HG02588 (cell line): ENCODE measurements around the gene KCNK10.

Experiments
- ATAC-seq: cut with Tn5 transposase; IDR thresholded peaks from one replicate; pipeline ENCODE4 v1.9.1; 2021; ENCODE audit warnings: mild to moderate bottlenecking, moderate library complexity; ENCODE audit not compliant: unreplicated experiment

Gene KCNK10

DNA sequence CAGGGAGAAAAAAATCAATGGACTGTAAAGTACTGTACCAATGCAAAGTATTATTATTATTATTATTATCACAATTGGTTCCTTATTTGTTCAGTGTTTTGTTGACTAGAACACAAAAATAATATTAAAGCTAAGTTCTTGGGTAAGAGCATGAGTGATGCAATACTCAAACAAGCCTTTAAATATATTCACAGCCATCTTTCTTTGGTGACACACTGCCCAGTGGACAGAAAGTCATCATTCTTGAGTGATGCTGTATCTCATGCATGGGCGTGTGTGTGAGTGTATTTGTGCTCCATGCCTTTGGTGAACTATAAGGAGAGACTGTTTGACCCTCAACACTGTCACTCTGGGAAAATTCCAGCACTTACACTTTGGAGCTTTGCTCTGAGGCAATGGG is 93.6 kb downstream of the KCNK10 start:
- ATAC-seq: no peak

DNA sequence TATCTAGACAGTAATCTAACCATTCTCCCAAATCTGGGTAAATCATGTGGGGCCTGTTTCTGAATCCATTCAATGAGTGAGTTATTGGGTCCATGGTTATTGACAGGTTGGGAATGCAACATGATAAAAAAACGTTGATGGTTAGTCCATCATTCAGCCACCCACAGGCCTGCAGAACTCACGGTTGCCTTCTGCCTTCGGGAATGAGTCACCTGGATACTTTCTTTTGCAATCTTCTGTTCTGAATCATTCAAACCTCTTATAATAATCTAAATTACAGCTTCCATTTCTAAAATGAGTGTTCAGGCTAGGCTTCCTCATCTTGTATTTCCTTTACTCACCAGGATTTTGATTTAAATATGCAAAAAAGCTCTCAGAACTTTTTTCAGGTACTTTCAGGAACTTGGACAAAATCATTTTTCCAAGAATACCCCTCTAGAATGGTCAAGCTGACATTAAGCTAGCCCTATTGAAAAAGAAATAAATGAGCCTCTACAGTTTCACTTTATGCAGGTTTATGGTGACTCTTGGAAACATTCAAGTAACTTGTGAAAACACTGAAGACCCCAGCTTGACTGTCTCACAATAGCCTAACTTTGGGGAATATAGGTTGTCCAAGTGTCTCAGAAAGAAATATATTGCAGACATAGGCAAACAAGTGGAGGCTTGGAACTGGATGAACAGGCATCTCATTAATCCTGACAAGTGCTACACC is 94.4 kb downstream of the KCNK10 start:
- no peak for ATAC-seq

DNA sequence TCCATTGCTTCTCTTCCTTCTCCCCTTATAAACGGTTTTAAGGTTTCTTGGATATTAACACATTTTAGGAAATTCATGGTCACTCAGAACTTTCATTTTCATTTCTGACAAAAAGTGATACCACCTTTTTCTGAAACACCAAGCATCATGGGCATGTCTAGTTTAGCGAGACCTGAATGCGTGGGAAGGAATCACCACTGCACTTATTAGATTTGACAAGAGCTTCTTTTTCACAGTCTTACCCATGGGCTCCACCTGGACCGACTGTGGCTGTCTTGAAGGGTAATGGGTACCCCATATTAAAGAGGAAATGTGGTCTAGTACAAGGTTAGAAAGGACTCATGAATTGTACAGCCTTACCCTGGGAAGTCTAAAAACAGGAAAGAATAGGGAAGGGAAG is 95.4 kb downstream of the KCNK10 start:
- ATAC-seq: no peak

DNA sequence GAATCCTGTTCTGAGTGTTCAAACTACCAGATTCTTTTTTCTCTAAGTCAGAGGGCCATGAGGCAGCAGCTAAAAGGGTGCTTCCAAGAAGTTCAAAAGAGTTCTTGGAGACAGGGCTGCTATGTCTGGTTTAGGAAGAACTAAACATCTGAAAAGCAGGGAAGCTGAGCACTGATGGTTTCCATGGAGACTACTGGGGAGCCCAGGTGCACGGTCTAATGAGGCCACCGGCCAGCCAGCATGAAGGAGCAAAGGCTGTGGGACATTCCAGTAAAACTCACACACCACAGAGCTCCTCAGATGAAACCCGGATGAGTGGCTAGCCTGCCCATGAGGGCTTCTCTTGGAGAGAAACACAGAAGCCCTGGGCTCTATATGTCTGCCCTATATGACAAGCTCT is 97.3 kb downstream of the KCNK10 start:
- ATAC-seq: no peak

DNA sequence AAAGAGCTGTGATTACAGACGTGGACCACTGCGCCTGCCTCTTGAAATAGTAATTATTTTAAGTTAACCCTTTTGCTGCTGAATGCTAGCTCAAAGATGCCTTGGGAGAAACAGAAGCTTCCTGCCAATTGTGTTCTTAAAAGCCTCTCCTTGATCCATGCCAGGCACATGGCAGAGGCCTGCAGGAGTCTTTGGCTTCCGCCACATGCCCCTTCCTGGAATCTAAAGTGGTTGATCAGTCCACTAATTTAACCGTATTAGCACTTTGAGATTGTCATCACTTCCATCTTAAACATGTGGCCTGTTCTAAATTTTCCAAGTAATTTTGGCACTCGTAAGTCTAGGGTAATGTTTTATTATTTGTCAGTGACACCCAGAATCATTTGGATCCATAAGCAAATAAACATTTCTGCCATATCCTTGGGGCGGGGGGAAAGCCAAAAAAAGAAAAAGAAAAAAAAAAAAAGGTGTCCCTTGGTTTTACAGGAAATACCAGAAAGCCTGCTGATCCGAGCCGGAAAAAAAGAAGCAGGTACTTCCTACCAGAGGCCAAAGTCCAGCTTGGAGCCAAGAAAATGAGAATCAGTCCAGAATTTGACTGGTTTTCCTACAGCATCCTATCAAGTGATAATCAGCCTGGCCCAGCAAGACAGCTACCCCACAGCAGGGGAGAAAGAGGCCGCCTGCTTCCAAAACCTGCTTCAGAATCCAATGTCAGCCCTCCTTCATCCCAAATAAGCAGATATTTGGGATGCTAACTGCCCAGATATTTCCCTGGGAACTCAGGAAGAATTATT is 104.8 kb downstream of the KCNK10 start:
- no peak for ATAC-seq

DNA sequence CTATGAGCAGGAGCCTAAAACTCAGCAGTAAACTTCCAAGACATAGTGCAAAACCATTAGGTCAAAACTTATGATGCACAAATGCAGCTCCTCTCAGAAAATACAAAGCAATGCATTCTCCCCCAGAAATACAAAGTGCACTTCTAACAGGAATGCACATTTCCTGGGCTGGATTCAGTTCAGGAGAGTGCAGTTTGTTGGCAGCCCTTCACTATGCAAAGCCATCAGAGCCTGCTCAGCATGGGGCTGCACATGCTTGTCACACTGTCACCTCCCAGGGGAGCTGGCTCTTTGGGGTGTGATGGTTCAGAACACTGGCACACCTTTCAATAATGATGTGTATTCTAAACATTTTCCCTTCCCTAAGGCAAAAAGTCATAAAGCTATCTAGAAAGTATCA is 110.4 kb downstream of the KCNK10 start:
- ATAC-seq: no peak

DNA sequence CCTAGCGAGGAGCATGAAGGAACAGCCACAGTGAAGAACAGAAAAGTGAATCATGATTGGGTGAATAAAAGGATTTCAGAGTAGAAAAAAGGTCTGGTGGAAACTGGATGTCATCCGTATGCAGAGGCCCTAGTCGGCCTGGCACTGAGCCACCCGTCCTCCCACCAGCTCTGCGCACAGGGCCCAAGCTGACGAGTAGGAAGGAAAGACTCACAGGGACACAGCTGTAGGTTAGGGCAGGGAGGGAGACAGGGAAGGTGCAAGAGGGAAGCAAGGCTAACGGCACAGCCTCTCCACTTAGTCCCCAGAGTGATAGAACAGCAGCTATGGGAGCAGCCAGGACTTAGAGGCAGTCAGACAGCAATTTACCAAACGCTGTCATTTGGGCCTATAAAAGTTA is 112.6 kb downstream of the KCNK10 start:
- ATAC-seq: no peak

DNA sequence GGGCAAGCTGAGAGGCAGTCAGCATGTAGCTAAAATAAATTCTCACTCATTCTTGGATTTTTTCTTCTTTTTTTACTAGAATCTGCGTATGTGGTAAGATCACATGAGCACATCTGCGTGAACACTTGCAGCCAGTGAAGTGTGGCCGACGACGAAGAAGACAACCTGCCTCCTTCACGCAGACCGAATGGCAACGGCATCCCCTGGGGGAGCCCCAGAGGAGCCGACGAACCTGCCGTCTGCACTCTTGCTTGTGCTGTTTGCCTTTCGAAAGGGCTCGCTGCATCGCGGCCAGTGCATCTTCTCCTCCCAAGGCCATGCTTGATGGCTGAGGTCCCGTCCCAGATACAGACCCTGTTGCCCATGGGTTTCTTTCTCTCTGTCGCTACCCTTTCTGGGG is 113.8 kb downstream of the KCNK10 start:
- ATAC-seq: no peak

DNA sequence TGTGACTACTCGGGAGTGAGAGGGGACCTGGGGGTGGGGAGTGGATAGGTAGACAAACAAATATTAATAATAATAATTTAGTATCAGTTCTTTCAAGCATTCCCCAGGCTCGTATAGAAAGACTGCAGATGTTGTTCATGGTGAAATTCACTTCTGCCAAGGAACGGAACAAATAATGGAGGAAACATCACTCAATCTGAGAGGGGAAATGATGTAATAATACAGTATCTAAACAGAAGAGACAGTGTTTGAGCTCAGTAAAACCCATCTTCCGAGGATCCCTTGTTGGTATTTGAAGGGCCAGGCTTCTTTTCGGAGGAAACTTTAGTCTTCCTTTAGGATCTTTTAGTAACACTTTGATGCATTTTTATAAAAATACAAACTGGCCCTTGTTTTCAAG is 114.2 kb downstream of the KCNK10 start:
- no peak for ATAC-seq

DNA sequence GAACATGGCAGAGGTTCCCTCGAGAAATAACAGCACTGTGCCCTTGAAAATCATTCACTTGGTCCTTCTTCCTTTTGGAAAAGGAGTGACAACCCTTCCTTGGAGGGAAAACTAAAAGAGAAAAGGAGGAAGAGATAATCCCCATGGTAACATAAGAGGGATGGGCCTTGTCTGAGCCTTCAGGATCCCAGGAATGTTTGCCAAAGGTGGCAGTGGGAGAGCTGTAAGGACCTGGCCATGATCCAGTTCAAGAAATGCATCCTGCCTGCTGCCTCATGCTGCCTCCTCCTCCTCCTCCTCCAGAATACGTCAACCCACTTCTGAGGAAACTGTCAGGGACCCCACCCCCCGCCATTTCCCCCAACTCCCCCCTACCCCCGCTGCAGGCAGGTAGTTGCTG is 118.8 kb downstream of the KCNK10 start:
- no peak for ATAC-seq

DNA sequence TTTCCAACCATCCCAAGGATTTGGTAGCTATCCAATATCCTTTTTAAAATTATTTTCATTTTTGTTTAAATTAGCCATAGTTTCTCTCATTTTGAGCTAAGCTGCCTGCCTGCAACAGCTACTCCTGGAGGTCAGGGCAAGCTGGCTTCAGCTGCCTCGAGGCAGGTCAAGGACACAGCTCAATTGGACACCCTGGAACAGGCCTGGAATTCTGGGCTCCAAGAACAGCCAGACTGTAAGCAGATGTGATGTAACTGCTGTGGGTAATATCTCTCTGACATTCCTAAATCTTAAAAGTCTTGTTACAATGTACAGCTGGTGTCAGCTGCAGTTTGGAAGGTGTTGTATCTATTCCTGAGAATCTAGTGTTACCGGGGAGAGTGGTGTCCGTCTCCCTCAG is 119.8 kb downstream of the KCNK10 start:
- ATAC-seq: no peak

DNA sequence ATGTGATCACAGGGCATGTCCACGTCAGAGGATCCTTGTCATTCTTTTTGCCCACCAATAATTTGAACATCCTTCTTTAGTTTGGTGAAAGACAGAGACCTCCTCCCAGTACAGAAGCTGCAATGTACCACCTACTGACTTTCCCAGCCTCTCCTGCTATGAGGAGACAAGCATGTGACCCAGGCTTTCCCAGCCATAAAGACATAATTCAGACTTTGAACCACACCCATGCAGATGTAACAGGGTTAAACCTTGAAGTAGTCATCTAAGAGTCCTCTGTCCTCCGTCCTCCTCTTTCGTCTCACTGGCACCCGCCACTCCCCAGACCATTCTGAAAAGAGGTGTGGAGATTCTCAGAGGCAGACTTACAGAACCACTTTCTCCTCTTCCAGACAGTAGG is 120.8 kb downstream of the KCNK10 start:
- no peak for ATAC-seq

DNA sequence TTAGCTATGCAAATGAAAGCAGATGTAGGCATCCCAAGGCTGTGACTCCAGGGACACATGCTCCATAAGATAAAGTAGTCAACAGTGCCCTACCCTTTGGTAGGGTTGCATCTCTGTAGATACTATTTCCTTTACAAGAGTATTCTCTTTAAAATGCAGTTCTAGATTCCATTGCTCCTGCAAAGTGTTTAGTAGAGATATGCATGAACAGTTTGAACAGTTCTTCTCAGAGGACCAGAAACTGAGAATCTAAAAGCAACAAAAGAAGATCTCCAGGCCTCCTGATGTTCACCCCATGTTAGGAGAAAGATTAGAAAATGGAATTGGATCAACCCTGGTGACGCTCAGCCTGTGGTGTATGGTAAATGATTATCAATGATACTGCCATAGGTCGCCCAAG is 121.2 kb downstream of the KCNK10 start:
- no peak for ATAC-seq

DNA sequence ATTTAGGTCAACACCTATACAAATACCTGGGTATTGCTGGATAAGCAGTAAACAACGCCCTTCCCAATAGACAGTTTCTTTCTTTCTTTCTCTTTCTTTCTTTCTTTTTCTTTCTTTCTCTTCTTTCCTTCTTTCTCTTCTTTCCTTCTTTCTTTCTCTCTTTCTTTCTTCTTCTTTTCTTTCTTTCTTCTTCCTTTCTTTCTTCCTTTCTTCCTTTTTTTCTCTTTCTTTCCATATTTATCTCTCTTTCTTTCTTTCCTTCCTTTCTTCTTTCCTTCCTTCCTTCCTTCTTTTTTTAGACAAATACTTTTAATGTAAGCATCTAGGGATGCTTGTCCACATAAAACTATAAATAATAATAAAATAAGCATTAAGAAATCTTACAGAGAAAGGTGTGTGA is 123.2 kb downstream of the KCNK10 start:
- ATAC-seq: no peak

DNA sequence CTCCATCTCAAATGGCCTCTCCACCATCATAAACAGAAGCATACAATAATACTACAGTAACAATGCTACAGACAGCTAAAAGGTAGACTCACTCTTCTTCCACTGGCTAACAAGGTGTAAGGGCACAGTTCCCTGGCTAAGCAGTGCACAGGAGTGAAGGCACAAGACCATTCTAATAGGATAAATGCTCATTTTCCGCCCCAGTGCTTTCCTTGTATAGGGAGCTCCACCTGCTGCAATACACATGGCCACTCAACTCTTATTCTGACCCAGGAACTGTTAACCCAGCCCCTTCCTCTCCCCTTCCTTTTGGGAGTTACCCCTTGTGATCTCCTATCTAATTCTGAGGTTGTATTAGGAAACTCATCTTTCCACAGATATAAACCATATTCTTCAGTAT is 124.6 kb downstream of the KCNK10 start:
- ATAC-seq: no peak

DNA sequence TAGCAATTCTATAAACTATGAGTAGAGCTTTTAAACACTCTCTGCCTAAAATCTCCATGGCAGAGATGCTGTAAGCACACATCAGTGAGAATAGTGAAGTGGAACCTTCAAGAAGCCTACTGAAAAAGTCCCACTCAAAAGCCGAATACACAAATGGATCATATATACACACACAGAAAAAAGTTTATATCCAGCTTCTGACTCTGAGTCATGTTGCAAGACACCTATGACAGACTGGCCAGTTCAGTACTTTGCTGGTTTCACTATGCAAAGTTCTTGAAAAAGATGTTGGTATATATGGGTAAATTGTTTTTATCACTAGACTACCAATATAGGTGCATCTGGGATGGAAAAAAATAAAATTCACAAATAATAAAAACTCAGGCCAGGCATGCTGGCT is 126.1 kb downstream of the KCNK10 start:
- peak; percentile 63 for ATAC-seq

DNA sequence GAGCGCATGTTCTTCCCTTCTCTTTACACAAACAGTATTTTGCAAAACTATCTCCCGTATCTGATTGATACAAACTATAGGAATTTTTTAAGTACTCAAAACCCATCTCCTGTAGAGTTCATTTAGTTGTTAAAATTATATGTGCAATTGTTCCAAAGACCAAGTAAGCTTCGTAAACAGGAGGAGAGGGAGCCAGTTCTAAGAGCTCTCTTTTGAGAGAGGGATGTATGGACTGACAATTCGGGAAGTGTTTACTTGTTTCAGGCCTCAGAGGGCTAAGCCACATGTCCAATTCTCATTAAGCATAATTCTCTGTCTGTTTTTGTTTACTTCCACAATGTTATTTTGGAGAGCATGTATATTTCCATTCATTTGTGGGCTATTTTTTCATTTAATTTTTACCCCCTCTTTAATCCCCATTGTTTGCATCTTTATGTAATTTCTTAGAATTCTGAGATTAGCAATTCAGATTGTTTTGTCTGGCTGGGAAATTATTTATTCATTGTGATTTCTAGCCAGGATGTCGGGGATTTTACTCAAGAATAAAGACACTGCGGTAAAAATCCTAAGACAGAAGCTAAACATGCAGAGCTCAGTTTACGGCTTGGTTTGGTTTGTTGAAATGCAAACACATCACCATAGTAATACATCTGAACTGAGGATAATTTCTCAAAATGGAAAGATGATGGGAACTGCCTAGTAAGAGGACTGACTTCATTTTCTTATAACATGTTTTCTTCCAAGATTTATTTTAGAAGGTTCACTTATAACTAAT is 126.8 kb downstream of the KCNK10 start:
- ATAC-seq: no peak

DNA sequence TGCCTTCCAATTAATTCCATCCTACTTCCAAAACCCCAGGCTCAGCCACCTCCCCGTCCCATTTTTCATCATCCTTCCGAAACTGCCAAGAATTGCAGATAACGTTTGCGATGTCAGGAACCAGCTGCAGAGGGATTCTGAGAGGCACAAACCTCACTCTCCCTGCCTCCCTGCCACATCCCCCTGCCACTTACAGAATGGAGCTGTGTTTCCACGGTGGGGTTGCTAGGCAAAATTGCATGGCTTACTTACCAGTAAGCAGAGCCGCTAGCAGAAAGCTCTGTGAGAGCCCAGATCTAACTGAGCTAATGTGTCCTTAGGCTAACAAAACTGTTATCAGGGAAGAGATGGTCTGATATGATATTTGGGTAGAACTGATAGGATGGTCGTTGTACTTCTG is 127.4 kb downstream of the KCNK10 start:
- no peak for ATAC-seq

DNA sequence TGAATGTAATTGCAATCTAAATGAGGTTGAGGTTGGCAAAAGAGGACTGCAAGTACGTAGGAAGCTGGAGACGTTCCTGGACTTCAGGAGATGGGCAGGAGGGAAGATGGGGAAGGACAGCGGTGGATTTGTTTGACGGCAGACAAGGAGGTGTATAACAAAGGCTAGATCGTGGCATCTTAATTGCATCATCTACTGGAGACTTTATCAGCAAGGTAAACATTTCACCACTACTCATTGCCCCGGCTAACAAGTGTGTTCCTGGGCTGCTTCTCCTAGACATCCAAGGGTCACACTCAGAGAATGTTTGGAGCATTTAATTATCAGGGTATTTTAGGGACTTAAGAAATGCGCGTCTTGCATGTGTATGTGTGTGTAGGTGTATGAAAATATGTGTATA is 128.5 kb downstream of the KCNK10 start:
- ATAC-seq: no peak

DNA sequence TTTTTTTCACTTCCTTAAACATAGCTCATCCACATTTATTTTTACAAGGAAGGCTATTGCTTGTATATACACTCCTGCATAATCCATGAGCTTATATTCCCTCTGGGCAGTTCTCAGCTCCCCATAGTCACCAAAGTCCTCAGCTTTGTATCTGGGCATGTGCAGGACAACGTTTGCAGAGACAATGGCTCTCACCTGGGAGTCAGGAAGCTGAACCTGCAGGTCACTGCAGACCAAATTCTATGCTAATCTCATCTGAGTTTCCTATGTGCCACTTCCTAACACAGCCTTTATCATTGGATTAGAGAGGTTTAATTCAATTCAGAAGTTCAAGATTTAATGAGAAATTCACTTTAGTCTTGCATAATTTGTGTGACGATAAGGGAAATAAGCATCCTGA is 131.5 kb downstream of the KCNK10 start:
- ATAC-seq: no peak

DNA sequence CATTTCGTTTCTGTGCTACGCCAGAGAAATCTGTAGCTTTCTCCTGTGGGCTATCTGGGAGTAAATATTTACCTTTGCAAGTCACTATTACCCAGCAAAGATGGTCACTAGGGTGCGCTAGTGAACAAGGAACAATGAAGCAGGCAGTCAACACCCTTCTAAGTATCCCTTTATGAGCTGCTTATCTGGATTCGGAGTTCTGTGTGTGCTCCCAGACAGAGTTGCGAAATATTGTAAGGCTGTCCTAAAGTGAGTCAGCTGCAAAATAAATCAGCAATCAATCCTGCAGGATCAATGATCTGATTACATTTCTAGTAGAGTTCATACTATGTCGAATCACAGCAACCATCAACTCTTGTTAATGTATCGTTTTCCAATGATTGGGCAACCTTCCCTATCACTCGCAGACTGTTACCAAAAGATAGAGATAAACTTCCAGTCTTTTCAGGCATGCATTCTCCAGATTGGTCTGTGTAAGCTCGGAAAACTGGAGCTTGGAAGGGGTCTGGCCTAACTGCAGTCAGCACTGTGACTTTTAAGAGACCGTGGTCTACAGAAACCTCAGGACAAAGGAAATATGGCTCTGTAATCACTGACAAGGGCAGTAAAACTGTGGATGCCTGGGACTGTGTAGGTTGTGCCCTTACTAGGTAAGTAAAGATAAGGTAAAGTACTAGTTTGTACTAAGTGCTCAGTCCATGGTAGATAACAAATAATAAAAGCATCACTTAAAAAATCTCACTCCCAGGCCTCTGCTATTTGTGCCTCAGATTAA is 133.5 kb downstream of the KCNK10 start:
- ATAC-seq: no peak
